ENCODE measurements around the gene EGF.
"Not testable (repeated sequence)": the region's sequence is repeated elsewhere in the genome, so short reads cannot be mapped to it uniquely, and the experiment has no call there.

Gene EGF

DNA sequence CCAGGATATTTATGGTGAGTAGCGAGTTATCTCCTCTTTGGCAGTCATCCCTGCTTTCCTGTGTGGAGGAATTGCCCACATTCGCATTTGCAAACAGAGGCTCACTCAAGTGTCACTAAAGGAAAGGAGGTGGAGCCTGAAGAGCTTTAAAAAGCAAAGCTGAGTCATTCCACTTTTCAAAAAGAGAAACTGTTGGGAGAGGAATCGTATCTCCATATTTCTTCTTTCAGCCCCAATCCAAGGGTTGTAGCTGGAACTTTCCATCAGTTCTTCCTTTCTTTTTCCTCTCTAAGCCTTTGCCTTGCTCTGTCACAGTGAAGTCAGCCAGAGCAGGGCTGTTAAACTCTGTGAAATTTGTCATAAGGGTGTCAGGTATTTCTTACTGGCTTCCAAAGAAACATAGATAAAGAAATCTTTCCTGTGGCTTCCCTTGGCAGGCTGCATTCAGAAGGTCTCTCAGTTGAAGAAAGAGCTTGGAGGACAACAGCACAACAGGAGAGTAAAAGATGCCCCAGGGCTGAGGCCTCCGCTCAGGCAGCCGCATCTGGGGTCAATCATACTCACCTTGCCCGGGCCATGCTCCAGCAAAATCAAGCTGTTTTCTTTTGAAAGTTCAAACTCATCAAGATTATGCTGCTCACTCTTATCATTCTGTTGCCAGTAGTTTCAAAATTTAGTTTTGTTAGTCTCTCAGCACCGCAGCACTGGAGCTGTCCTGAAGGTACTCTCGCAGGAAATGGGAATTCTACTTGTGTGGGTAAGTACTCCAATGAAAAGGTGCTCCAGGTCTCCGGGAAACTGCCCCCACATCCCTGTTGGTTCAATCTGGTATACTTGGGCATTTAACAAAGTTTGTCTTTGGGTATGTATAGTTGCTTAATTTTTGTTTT lies at the start of gene EGF:
Gene EGF (plus strand): TSS at position 178 of the 890 bp plus-strand sequence. CDS start 453 bp downstream, at position 631.
- DNase-seq (ENCODE audit: low read depth in 2 of 2) = no peak

DNA sequence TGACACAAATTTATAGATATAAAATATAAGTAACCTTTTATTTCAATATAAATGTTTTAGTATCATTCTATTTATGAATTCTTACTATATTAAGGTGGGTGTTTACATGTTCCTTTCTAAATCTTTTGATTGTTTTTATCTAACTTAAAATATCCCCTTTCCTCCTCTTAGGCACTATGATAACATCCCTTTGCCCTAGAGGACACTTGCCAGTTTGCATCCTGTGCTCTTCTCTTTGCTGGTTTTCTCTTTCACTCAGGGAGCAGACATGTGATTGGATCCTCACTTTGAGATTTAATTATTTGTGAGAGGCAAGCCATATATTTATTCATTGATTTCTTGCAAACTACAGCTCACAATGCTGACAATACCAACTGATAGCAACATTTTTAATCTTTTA lies 48.5 kb upstream of the EGF start:
- no peak for DNase-seq (ENCODE audit: low read depth in 2 of 2)

DNA sequence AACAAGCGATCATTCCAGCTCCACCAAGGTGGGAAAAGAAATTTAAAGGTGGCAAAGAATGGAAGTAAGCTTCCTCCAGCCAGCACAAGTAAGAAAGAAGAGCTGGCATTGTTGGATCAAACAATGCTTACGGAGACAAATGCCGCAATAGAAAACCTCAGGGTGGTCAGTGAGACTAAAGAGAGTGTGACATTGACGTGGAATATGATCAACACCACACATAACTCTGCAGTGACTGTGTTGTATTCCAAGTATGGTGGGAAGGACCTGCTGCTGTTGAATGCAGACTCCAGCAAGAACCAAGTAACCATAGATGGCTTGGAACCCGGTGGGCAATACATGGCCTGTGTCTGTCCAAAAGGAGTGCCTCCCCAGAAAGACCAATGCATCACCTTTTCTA lies 42.6 kb upstream of the EGF start:
- no peak for DNase-seq (ENCODE audit: low read depth in 2 of 2)

DNA sequence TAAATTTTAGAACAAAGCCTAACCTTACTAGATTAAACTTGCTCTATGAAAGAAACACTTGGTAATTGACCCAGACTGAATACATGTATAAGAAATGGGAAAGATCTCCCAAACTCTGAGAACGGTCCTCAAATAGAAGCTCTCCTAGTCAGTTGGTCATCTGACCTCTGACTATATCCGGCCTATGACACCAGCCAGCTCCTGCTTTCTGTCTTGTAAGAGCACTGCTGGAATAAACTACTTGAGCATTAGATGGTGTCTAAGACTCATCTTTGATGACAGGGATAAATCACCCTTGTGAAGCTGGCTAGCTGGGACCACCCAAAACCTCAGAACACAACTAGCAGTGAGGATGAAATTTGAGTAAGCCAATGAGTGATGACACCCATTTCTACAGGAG lies 40.6 kb upstream of the EGF start:
- no peak for DNase-seq (ENCODE audit: low read depth in 2 of 2)

DNA sequence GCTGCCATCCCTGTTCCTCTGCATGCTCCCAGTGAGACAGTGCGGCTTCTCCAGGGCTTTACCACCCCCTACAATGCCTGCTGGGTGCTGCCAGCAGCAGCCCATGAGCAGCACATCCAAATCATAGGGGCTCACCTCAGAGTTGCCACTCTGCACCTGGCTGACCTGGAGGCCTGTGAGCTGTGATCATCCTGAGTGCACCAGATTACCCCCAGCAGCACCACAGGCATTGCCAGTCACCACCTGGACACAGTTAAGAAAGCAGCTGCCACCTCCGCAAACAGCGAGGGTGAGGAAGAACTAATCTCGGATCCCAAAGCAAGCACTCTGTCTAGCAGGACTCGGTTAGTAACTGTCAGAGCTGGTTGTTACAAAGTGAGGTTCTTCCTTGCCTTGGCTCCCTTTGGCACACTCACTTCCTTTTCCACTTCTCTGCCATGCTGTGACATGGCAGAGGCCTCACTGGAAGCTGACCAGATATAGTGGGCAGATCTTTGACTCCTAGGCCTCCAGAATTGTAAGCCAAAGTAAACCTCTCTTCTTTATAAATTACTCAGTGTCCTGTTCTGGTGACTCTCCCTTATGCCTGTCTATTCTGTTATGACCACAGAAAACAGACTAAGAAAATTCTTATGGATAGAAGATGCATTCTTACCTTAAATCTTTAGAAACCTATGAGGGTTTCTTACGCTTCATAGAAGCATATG lies 39.6 kb upstream of the EGF start:
- no peak for DNase-seq (ENCODE audit: low read depth in 2 of 2)

DNA sequence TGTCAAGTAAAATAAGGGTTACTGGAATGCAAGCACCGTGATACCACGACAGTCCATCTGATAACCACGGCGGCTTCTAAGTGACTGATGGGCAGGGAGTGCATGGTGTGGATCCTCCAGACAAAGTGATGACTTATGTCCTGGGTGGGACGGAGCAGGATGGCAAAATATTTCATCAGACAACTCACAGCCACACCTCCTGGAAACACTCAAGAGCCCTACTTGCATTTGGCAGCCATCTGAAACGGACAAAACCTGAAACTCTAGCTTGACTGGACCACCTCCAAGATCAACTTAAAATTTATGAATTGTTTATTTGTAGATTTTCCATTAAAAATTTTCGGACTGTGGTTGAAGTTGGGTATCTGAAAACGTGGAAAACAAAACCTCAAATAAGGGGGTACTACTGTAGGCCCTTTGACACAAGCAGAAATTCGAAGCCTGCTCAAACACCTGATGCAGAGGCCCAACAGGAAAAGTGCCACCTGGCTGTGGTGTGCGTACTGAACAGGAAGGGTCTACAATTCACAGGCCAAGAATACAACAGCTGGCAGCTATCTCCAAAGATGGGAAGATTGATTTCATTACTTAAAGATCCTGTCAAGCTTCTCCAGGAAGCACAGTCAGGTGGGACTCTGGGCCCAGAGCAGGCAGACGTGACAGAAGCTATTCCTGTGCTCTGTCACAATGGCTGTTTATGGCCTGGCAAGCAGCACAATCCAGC lies 38.7 kb upstream of the EGF start:
- DNase-seq (ENCODE audit: low read depth in 2 of 2) = no peak

DNA sequence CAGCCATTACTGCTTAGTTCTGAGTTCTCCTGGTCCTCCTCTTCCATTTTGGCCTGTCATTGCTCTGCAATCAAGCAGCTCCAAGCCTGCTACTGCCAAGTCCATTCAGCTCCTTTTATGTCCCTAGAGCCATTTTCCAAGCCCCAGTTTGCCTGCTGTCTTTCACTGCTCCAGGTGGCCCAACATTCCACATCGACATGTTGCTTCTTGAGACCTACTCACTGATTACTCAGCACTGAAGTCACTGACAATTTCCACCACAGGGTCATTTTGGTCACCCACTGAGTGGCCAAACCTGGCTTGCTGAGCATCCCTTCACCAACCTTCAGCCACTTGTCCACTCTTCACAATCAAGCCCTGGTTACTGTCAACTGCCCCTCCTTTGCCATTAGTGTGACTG lies 37.6 kb upstream of the EGF start:
- no peak for DNase-seq (ENCODE audit: low read depth in 2 of 2)

DNA sequence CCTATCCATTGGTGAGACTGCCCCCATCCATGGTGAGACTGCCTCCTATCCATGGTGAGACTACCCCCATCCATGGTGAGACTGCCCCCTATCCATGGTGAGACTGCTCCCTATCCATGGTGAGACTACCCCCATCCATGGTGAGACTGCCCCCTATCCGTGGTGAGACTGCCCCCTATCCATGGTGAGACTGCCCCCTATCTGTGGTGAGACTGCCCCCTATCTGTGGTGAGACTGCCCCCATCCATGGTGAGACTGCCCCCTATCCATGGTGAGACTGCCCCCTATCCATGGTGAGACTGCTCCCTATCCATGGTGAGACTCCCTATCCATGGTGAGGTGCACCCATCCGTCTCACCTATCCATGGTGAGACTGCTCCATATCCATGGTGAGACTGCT lies 37.1 kb upstream of the EGF start:
- not testable (repeated sequence) for DNase-seq (ENCODE audit: low read depth in 2 of 2)

DNA sequence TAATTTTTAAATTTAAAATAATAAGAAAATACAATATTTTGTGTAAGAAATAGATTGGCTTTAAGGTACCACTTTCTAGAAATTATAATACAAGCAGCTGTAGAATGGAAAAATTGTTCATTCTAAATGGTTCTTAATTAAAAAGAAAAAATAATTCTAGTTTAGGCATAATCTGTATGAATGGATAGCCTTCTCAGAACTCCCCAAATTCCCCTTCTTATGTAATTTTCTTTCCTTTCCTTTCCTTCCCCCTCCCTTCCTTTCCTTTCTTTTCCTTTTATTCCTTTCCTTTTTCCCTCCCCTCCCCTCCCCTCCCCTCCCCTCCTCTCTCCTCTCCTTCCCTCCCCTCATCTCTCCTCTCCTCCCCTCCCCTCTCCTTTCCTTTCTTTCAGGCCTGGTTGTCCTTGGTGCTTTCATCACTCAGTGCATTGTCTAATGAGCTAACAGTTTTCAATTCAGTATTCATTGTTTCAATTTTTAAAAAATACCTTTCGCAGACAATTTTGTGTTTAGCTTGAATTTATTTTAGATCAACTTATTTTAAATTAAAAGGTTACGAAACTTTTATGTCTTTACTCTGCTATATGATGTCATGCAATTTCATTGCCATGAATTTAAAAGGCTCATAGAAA lies 35.9 kb upstream of the EGF start:
- DNase-seq (ENCODE audit: low read depth in 2 of 2) = no peak

DNA sequence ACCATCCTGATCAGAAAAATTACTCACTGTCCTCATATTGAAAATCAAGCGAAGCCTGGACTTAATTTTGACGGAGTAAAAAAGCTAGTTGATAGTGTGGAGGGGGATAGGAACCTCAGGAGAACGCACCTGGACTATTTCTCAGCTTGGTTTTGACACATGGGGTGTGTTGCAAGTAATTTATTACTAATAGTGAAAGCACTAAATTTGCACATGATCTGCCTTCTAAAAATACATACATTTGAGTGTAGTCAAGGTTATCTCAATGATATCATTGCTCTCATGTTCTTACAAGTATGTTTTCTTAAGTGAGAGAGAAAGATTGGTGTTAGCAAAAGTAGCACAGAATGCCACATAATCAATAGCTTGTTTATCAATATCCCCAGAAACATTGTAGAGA lies 35.3 kb upstream of the EGF start:
- DNase-seq (ENCODE audit: low read depth in 2 of 2) = no peak

DNA sequence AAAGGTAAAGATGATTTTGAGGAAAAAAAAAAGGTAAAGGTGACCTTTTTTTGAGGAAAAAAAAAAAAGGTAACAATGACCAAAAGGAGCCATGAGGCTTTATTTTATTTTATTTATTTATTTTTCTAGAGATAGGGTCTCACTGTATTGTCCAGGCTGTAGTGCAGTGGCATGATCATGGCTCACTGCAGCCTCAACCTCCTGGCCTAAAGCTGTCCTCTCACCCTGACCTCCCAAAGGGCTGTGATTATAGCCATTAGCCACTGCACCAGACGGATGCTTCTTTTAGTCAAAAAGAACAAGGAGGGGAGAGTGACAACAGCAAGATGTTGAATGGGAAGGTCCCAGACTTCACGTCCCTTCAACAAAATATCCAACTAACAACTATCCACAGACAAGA lies 34.3 kb upstream of the EGF start:
- no peak for DNase-seq (ENCODE audit: low read depth in 2 of 2)

DNA sequence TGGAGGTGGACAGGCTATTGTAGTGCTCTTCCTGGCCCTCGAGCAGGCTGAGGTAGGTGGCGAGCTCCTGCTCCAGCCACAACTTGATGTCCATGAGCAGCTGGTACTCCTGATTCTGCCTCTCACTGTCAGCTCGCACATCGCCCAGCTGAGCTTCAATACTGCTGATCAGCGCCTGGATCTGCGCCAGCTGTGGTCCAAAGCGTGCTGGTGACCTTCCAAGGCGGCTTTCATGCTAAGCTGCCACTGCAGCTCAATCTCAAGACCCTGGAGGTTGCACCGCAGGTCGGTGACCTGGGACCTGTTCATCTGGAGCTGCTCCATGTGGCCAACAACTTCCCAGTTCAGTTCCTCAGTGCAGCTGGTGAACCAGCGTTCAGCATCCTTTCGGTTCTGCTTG lies 33.6 kb upstream of the EGF start:
- DNase-seq (ENCODE audit: low read depth in 2 of 2) = no peak

DNA sequence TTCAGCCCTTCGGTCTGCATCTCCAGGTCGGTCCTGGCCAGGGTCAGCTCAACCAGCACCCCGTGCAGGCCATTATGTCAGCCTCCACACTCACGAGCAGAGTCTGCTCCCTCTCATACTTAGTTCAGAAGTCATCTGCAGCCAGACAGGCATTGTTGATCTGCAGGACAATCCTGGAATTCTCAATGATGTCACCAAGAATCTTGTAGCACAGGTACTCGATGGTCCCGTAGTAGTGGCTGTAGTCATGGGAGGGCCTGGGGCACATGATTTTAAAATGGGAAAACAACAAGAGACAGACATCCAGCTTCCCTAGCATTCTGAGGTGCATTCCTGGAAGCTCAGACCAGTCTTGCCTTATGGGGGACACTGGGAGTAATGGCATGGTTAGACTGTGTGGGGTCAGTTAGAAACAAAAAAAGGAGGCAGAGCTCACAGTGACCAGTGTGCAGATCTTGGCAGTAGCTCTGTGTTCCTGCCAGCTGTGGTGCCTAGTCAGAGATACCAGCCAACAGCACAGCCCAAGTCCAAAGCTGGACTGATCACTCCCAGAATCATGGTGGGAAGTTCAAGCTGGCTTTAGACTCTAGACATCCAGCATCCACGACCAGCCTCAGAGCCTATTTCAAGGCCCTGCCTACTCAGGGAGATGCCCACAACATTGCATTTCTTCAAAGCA lies 32.9 kb upstream of the EGF start:
- no peak for DNase-seq (ENCODE audit: low read depth in 2 of 2)

DNA sequence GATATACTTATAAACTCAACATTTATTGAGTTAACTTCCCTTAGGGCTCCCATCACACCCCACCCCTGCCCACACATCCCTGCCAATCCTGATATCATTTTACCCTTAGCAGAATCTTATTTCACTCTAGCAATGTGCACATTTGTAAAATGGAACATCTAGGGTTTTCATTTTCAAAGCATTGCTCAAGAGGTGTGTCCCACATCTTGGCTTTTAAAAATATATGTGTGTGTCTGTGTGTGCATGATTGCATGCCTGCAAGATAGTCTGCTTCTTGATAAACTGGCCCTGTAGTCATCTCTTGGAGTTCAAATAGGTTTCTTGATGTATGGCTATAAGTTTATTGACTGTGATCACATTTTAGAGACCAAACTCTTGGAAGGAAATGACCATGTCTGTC lies 26.4 kb upstream of the EGF start:
- no peak for DNase-seq (ENCODE audit: low read depth in 2 of 2)

DNA sequence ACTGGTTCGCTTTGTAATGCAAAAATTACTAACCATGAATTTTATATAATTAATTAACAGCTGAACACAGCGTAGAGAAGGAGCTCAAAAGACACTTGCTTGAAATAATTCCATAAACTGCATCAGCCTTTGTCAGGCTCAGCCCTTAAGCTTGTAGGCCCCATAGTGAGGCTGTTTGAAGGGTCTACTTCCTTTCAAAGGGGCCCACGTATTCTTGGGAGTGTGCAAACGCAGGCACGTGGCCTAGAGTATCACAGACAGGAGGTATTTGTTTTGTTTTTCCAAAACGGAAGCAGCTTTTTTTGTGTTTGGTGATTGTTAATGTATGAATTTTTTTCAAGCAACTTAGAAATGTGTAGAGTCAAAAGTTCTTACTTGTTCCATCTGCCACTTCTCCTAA lies 25.6 kb upstream of the EGF start:
- DNase-seq (ENCODE audit: low read depth in 2 of 2) = no peak

DNA sequence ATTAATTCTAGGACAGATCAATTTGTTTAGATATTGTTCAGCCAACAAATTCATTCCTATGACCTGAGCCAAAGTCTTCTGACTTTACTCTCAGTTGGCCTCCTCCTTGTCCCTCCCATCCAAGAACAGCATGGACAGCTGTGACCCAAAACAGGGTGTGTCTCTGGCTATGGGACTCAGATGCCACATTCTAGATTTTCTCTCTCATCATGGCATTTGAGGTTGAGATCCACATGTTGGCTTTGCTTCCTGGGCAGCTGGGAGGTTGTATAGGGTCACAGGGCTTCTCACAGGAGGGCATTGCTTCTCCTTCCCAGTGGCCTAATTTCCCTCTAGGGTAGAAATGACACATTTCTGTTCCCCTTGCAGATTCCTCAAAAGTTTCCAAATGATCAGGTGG lies 22.6 kb upstream of the EGF start:
- no peak for DNase-seq (ENCODE audit: low read depth in 2 of 2)

DNA sequence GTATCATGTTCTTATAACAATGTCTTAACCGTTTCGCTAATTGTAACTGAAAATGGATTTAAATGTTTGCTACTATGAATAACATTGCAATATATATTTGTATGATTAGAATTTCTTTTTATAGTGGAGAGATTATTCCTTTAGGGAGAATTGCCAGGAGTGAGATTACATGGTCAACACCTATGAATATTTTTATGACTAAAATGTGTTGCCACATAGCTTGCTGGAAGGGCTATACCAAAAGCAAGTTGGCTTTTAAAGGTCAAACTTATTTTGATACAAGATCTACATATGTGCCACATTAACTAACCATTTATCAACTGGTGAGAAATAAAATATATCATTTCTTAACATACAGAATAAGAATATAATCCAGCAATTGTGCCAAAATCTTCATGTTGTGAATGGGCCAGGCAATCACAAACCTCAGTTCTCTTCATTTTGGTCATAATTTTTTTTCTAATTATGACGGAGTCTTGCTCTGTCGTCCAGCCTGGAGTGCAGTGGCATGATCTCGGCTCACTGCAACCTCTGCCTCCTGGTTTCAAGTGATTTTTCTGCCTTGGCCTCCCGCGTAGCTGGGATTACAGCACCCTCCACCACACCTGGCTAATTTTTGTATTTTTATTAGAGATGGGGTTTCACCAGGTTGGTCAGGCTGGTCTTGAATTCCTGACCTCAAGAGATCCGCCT lies 10.0 kb upstream of the EGF start:
- DNase-seq (ENCODE audit: low read depth in 2 of 2) = no peak

DNA sequence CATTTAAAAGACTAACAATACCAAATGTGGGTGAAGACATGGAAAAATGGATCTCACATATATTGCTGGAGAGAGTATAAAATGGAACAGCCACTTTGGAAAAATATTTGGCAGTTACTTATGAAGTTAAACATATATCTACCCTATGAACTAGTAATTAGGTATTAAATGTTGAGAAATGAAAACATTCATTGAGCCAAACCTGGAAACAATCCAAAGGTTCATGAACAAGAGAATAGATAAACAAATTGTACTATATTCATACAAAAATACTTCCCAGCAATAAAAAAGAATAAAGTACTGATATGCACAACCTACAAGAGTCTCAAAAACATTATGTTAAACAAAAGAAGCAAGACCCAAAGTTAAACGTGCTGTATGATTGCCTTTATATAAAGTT lies 4.0 kb upstream of the EGF start:
- no peak for DNase-seq (ENCODE audit: low read depth in 2 of 2)

DNA sequence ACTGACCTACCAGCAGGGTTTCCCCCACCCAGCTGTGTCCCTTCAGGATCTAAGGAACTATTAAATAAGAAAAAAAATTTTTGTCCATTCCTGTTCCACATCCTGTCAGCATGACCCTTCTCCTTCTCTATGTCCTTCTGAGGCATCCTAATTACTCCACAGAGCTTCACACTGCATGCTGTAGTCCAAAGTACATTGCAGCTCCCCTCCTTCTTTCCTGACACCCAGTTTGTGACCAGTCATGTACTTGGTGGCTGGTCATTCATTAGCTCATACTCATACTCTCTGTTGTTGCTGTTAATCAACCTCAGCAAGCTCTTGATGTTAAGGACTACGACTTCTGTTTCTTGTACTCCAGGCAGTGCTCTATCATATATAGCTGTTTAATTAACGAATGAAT lies 2.4 kb upstream of the EGF start:
- no peak for DNase-seq (ENCODE audit: low read depth in 2 of 2)

DNA sequence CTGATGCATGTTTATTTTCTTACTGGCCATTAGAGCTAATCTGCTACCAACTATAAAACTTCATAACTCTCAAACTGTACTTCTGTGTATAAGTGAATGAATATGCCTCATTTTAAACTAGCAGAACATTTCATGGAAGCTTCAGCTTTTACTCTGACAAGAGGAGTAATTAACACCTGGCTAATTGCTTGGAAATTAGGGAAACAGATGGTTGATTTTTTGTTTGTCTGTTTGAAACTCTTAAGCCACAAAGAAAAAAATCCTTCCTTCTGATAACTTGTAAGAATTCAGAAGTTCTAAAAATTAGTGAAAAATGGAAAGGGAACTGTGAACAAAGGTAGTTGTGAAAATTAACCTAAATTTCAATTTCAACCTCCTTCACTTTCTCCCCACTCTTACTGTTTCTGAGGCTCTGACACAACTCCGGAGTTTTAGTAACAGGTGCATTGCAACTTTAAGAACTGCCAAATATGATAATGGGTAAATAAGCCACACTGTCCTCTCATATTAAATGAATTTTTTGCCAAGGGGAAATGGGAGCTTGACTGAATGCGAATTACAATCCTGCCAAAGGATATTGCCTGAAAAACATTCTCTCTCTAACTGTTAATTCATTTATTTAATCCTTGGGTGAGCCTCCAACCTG lies 1.0 kb downstream of the EGF start:
- DNase-seq (ENCODE audit: low read depth in 2 of 2) = no peak

DNA sequence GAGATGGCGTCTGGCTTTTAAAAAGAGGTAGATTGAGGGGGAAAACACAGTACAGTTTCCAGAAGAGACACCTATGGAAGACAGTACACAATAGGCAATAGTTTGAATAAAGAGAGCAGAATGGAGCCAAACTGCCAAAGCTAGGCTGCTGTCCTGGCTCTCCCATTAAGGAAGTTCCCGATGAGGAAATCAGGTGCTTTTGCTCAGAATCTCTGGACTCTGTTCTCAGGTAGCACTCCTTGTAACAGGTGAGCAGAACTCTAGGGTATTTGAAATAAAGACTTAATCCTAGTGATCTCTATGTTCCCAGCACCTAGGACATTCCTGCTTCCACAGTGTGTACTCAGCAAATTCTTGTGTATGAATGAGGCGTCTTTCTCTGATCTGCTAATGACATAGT lies 1.6 kb downstream of the EGF start:
- DNase-seq (ENCODE audit: low read depth in 2 of 2) = no peak

Data from stimulated activated CD4-positive, alpha-beta T cell treated with anti-CD3 and anti-CD28 coated beads, Interleukin-1b, Interleukin-23, amount 100 ng/mL, for 1 hour (primary cell).